Measurements from ENCODE around the gene TYK2. TPM values are rescaled to one million over a fixed set of nuclear protein-coding genes. Genes with fewer than 3 reads are reported as not detected.

Gene TYK2
- total and polyA plus RNA-seq, 9 donors = 54.8 to 89.6 (median 67.4) TPM

GRCh38 chr19:10327793-10328192 lies 52.6 kb downstream of the TYK2 start:
- Histone ChIP-seq H3K9me3 (replicated peaks; ENCODE audit: control insufficient read depth, low read depth, low read length) (no peaks in the 10 kb centered on the region), H3K27ac (ENCODE audit: low read length) (no peak overlapping the region), H3K36me3 (ENCODE audit: control insufficient read depth, insufficient read depth, low read length) (peaks cover 66% of the 10 kb centered on the region), H3K4me3 (ENCODE audit: low read length) (no peak overlapping the region), H3K27me3 (ENCODE audit: control insufficient read depth, insufficient read depth, low read length) (no peaks in the 10 kb centered on the region), H3K4me1 (ENCODE audit: control insufficient read depth, insufficient read depth, low read length) (peaks cover 8% of the 10 kb centered on the region)
- 93% methylated on average over 7 of the region's 7 CpGs for WGBS (ENCODE audit: insufficient coverage)
- DNase-seq = no peak

GRCh38 chr19:10325732-10326131 lies 54.6 kb downstream of the TYK2 start:
- peaks cover 86% of the 10 kb centered on the region for H3K36me3 ChIP-seq (ENCODE audit: control insufficient read depth, insufficient read depth, low read length)
- H3K9me3 ChIP-seq (replicated peaks; ENCODE audit: control insufficient read depth, low read depth, low read length) = no peaks in the 10 kb centered on the region
- no peaks in the 10 kb centered on the region for H3K4me1 ChIP-seq (ENCODE audit: control insufficient read depth, insufficient read depth, low read length)
- WGBS (ENCODE audit: insufficient coverage) = 80% methylated on average over 4 of the region's 8 CpGs
- no peak overlapping the region for H3K4me3 ChIP-seq (ENCODE audit: low read length)
- H3K27me3 ChIP-seq (ENCODE audit: control insufficient read depth, insufficient read depth, low read length) = no peaks in the 10 kb centered on the region
- DNase-seq = no peak
- H3K27ac ChIP-seq (ENCODE audit: low read length) = no peak overlapping the region

GRCh38 chr19:10321874-10322835 lies 58.2 kb downstream of the TYK2 start:
- Histone ChIP-seq H3K27ac (ENCODE audit: low read length) (no peak overlapping the region), H3K4me3 (ENCODE audit: low read length) (no peak overlapping the region), H3K27me3 (ENCODE audit: control insufficient read depth, insufficient read depth, low read length) (no peaks in the 10 kb centered on the region), H3K36me3 (ENCODE audit: control insufficient read depth, insufficient read depth, low read length) (peaks cover 83% of the 10 kb centered on the region), H3K9me3 (replicated peaks; ENCODE audit: control insufficient read depth, low read depth, low read length) (no peaks in the 10 kb centered on the region), H3K4me1 (ENCODE audit: control insufficient read depth, insufficient read depth, low read length) (no peaks in the 10 kb centered on the region)
- WGBS (ENCODE audit: insufficient coverage) = 89% methylated on average over 10 of the region's 19 CpGs
- no peak for DNase-seq

GRCh38 chr19:10321417-10321797 lies 59.0 kb downstream of the TYK2 start:
- Histone ChIP-seq H3K4me3 (ENCODE audit: low read length) (no peak overlapping the region), H3K4me1 (ENCODE audit: control insufficient read depth, insufficient read depth, low read length) (no peaks in the 10 kb centered on the region), H3K27me3 (ENCODE audit: control insufficient read depth, insufficient read depth, low read length) (no peaks in the 10 kb centered on the region), H3K36me3 (ENCODE audit: control insufficient read depth, insufficient read depth, low read length) (peaks cover 81% of the 10 kb centered on the region), H3K9me3 (replicated peaks; ENCODE audit: control insufficient read depth, low read depth, low read length) (no peaks in the 10 kb centered on the region), H3K27ac (ENCODE audit: low read length) (no peak overlapping the region)
- DNase-seq = no peak
- 86% methylated on average over 8 of the region's 11 CpGs for WGBS (ENCODE audit: insufficient coverage)

GRCh38 chr19:10320602-10321416 lies 59.6 kb downstream of the TYK2 start:
- no peak for DNase-seq
- Histone ChIP-seq H3K36me3 (ENCODE audit: control insufficient read depth, insufficient read depth, low read length) (peaks cover 78% of the 10 kb centered on the region), H3K27me3 (ENCODE audit: control insufficient read depth, insufficient read depth, low read length) (no peaks in the 10 kb centered on the region), H3K4me3 (ENCODE audit: low read length) (no peak overlapping the region), H3K4me1 (ENCODE audit: control insufficient read depth, insufficient read depth, low read length) (peaks cover 3% of the 10 kb centered on the region), H3K27ac (ENCODE audit: low read length) (no peak overlapping the region), H3K9me3 (replicated peaks; ENCODE audit: control insufficient read depth, low read depth, low read length) (no peaks in the 10 kb centered on the region)
- WGBS (ENCODE audit: insufficient coverage) = 85% methylated on average over 19 of the region's 32 CpGs

- no peak for DNase-seq
- Histone ChIP-seq H3K4me1 (ENCODE audit: control insufficient read depth, insufficient read depth, low read length) (peaks cover 3% of the 10 kb centered on the region), H3K36me3 (ENCODE audit: control insufficient read depth, insufficient read depth, low read length) (peaks cover 65% of the 10 kb centered on the region), H3K27ac (ENCODE audit: low read length) (no peak overlapping the region), H3K4me3 (ENCODE audit: low read length) (no peak overlapping the region), H3K27me3 (ENCODE audit: control insufficient read depth, insufficient read depth, low read length) (no peaks in the 10 kb centered on the region), H3K9me3 (replicated peaks; ENCODE audit: control insufficient read depth, low read depth, low read length) (no peaks in the 10 kb centered on the region)
- 87% methylated on average over 10 of the region's 13 CpGs for WGBS (ENCODE audit: insufficient coverage)
Measured at GRCh38 chr19:10318807-10319682, 61.3 kb downstream of the TYK2 start.

GRCh38 chr19:10317857-10318462 lies 62.4 kb downstream of the TYK2 start:
- DNase-seq = no peak
- H3K27me3 ChIP-seq (ENCODE audit: control insufficient read depth, insufficient read depth, low read length) = no peaks in the 10 kb centered on the region
- no peaks in the 10 kb centered on the region for H3K9me3 ChIP-seq (replicated peaks; ENCODE audit: control insufficient read depth, low read depth, low read length)
- no peak overlapping the region for H3K4me3 ChIP-seq (ENCODE audit: low read length)
- 93% methylated on average over 10 of the region's 15 CpGs for WGBS (ENCODE audit: insufficient coverage)
- no peak overlapping the region for H3K27ac ChIP-seq (ENCODE audit: low read length)
- peaks cover 55% of the 10 kb centered on the region for H3K36me3 ChIP-seq (ENCODE audit: control insufficient read depth, insufficient read depth, low read length)
- peaks cover 3% of the 10 kb centered on the region for H3K4me1 ChIP-seq (ENCODE audit: control insufficient read depth, insufficient read depth, low read length)

- Histone ChIP-seq H3K27ac (ENCODE audit: low read length) (no peak overlapping the region), H3K4me3 (ENCODE audit: low read length) (no peak overlapping the region), H3K36me3 (ENCODE audit: control insufficient read depth, insufficient read depth, low read length) (peaks cover 47% of the 10 kb centered on the region), H3K4me1 (ENCODE audit: control insufficient read depth, insufficient read depth, low read length) (peaks cover 3% of the 10 kb centered on the region), H3K9me3 (replicated peaks; ENCODE audit: control insufficient read depth, low read depth, low read length) (no peaks in the 10 kb centered on the region), H3K27me3 (ENCODE audit: control insufficient read depth, insufficient read depth, low read length) (no peaks in the 10 kb centered on the region)
- 83% methylated on average over 10 of the region's 29 CpGs for WGBS (ENCODE audit: insufficient coverage)
- DNase-seq = no peak
Measured at GRCh38 chr19:10317045-10317856, 63.1 kb downstream of the TYK2 start.
